Dendritic cell treated with granulocyte-macrophage colony-stimulating factor and Interleukin-4, amounts not matched to agents 40 ng/mL and 50 ng/mL, for 4 days (primary cell): ENCODE results near the gene KCNIP3.

Experiments used
- H3K27ac Mint-ChIP-seq: one replicate; pipeline ENCODE4 v1.8.0; 2022; ENCODE audit warnings: mild to moderate bottlenecking, mixed read lengths
- H3K27me3 Mint-ChIP-seq: one replicate; pipeline ENCODE4 v1.8.0; 2022; ENCODE audit warnings: mild to moderate bottlenecking, mixed read lengths
- H3K36me3 Mint-ChIP-seq: one replicate; pipeline ENCODE4 v1.8.0; 2022; ENCODE audit warnings: low read depth, mixed read lengths
- H3K4me1 Mint-ChIP-seq: one replicate; pipeline ENCODE4 v1.8.0; 2022; ENCODE audit warnings: low read depth, mixed read lengths
- H3K4me3 Mint-ChIP-seq: one replicate; pipeline ENCODE4 v1.8.0; 2022; ENCODE audit warnings: mild to moderate bottlenecking, moderate library complexity, mixed read lengths
- H3K9me3 Mint-ChIP-seq: one replicate; pipeline ENCODE4 v1.8.0; 2022; ENCODE audit warnings: mixed read lengths
- intact Hi-C: fragments of 100-400 bp; cut with micrococcal nuclease; formaldehyde crosslinking; loops from one replicate; pipeline ENCODE4 v1.15.0; 2022

The KCNIP3 gene

DNA sequence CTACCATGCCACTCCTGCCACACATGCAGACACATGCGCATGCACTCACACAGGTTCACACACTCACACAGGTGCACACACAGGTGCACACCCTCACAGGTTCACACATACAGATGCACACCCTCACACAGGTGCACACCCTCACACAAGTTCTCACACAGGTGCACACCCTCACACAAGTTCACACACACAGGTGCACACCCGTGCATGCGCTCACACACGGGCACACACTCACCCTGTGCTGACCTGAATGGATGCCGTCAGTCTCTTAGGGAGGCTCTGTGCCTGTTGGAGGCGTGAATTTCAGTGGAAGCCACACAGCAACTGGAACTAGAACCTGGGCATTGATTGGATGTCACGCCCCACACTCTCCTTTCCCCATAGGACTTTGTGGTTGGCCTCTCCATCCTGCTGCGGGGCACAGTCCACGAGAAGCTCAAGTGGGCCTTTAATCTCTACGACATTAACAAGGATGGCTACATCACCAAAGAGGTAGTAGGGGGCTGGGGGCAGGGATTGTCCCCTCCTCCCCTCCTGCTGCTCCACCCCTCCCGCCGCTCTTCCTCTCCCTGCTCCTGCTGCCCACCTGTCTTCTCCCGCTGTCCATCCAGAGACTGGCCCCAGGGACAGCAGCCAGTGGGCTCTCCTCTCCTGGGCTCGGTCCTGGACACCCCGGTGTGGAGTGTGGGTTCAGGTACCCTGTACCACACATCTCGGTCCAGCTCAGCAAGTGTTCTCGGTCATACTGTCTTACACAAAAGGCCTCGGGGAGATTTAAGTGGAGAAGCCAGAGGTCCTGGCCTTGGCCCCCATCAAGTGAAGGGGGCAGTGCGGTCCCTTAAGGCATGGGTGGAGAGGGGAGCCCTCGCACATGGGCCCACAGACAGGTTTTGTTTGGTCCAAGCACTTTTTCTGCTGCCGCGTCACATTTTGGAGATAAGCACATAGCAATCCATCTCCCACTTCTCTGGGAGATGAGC lies 84.4 kb downstream of the KCNIP3 start:
- no peaks in the 10 kb centered on the region for H3K36me3 Mint-ChIP-seq
- H3K27ac Mint-ChIP-seq: no peak overlapping the region
- no peaks in the 10 kb centered on the region for H3K27me3 Mint-ChIP-seq
- H3K9me3 Mint-ChIP-seq: no peaks in the 10 kb centered on the region
- intact Hi-C loops: no loop called here
- no peak overlapping the region for H3K4me3 Mint-ChIP-seq
- H3K4me1 Mint-ChIP-seq: no peaks in the 10 kb centered on the region

DNA sequence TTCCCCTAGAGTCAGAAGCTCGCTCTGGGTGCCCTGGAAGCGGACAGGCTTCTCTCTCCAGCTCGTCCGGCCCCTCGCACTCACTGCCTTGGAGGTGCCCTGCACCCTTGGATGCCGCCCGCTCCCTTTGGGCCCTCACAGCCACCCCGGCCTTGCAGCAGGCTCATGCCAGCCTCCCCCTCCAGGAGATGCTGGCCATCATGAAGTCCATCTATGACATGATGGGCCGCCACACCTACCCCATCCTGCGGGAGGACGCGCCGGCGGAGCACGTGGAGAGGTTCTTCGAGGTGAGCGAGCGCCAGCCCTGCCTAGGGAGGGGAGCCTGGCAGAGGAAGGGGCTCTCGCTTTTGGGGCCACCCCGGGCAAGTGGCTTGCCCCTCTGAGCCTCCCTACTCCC lies 85.0 kb downstream of the KCNIP3 start:
- Mint-ChIP-seq H3K4me3 (no peak overlapping the region), H3K9me3 (no peaks in the 10 kb centered on the region), H3K4me1 (no peaks in the 10 kb centered on the region), H3K27me3 (no peaks in the 10 kb centered on the region), H3K36me3 (no peaks in the 10 kb centered on the region), H3K27ac (no peak overlapping the region)
- intact Hi-C loops: no loop called here

DNA sequence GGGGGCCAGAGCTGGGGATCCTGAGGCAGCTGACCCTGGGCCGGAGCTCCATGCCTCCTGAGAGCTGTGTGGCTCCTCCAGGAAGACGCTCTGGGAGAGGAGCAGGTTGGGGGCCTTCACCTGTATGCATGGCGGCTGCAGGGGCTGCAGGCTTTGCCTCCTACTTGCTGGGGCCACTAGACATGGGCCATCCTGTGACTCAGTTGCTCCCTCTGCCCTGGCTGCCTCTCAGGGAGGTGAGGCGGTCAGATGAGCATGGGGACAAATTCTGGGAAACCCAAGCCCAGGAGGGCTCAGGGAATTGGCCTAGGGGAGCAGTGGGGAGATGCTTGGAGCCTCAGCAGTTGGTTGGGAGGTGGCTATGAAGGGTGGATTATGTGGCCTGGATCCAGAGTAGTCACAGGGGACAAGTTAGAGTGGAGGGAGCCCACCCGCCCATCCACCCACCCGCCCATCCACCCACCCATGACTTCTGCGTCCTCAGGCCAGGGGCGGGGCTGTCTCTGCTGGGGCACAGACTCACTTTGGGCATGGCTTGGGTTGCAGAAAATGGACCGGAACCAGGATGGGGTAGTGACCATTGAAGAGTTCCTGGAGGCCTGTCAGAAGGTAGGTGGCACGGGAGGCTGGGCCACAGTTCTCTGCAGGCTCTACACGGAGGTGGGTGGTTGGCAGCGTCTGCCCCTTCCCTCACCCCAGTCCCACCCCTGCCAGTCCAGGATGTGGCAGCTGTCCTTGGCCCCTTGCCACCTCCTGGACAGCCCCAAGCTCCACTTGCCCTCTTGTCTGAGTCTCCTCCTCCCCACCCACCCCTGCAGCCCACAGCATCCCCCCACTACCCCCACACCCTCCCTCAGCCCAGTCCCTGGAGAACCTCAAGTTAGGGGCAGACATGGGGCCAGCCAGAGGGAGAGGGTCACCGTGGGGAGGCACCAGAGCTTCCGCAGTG lies 85.8 kb downstream of the KCNIP3 start:
- no peak overlapping the region for H3K4me3 Mint-ChIP-seq
- no peaks in the 10 kb centered on the region for H3K9me3 Mint-ChIP-seq
- H3K4me1 Mint-ChIP-seq: no peaks in the 10 kb centered on the region
- H3K27me3 Mint-ChIP-seq: no peaks in the 10 kb centered on the region
- intact Hi-C loops: no loop called here
- H3K27ac Mint-ChIP-seq: no peak overlapping the region
- no peaks in the 10 kb centered on the region for H3K36me3 Mint-ChIP-seq

DNA sequence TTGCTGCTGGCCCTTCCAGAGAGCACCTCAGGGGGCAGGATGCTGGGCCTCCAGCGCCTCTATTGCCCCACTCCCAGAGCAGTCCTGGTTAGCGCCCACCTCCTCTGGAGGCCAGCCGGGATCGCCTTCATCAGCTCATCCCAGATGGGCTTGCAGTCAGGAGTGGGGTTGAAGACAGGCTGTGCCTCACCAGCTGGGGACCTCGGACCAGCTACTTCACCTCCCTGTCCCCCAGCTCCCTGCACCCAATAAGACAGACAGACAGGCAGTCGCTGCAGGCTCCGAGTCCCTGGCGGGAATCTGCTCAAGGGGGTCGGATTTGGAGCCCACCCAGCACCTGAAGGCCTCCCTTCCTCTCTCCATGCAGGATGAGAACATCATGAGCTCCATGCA lies 86.5 kb downstream of the KCNIP3 start:
- intact Hi-C loops: no loop called here
- H3K4me3 Mint-ChIP-seq: no peak overlapping the region
- no peaks in the 10 kb centered on the region for H3K4me1 Mint-ChIP-seq
- peaks cover 2% of the 10 kb centered on the region for H3K27me3 Mint-ChIP-seq
- no peaks in the 10 kb centered on the region for H3K36me3 Mint-ChIP-seq
- H3K9me3 Mint-ChIP-seq: no peaks in the 10 kb centered on the region
- H3K27ac Mint-ChIP-seq: no peak overlapping the region

DNA sequence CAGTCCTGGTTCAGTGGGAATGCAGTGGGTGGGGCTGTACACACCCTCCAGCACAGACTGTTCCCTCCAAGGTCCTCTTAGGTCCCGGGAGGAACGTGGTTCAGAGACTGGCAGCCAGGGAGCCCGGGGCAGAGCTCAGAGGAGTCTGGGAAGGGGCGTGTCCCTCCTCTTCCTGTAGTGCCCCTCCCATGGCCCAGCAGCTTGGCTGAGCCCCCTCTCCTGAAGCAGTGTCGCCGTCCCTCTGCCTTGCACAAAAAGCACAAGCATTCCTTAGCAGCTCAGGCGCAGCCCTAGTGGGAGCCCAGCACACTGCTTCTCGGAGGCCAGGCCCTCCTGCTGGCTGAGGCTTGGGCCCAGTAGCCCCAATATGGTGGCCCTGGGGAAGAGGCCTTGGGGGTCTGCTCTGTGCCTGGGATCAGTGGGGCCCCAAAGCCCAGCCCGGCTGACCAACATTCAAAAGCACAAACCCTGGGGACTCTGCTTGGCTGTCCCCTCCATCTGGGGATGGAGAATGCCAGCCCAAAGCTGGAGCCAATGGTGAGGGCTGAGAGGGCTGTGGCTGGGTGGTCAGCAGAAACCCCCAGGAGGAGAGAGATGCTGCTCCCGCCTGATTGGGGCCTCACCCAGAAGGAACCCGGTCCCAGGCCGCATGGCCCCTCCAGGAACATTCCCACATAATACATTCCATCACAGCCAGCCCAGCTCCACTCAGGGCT lies 87.9 kb downstream of the KCNIP3 start:
- Mint-ChIP-seq H3K36me3 (no peaks in the 10 kb centered on the region), H3K27me3 (peaks cover 2% of the 10 kb centered on the region), H3K4me3 (no peak overlapping the region), H3K4me1 (peaks cover 5% of the 10 kb centered on the region), H3K9me3 (no peaks in the 10 kb centered on the region), H3K27ac (no peak overlapping the region)
- intact Hi-C loops: no loop called here

GRCh38 chr2:95385570-95385984 lies 88.4 kb downstream of the KCNIP3 start:
- intact Hi-C loops: no loop called here
- no peaks in the 10 kb centered on the region for H3K36me3 Mint-ChIP-seq
- H3K4me1 Mint-ChIP-seq: peaks cover 5% of the 10 kb centered on the region
- peaks cover 2% of the 10 kb centered on the region for H3K27me3 Mint-ChIP-seq
- H3K9me3 Mint-ChIP-seq: no peaks in the 10 kb centered on the region
- no peak overlapping the region for H3K4me3 Mint-ChIP-seq
- H3K27ac Mint-ChIP-seq: no peak overlapping the region

DNA sequence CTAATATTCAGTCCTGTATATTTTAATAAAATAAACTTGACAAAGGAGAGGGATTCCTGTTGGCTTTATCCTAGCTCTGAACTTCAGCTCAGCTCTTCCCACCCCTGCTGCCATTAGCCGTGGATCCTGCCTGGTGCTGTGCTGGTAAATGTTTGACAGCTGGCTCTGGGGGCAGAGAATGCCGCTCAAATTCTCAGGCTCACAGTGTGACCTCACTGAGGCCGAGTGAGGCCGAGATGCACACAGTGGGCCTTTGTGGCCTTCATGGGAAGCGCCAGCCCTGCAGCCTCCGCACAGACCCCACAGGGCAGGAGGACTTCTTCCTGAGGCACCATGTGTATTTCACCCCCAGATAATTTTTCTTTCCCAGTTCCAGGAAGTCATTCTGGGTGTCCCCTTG lies 88.9 kb downstream of the KCNIP3 start:
- no peaks in the 10 kb centered on the region for H3K9me3 Mint-ChIP-seq
- peaks cover 5% of the 10 kb centered on the region for H3K4me1 Mint-ChIP-seq
- H3K4me3 Mint-ChIP-seq: no peak overlapping the region
- no peak overlapping the region for H3K27ac Mint-ChIP-seq
- peaks cover 2% of the 10 kb centered on the region for H3K27me3 Mint-ChIP-seq
- no peaks in the 10 kb centered on the region for H3K36me3 Mint-ChIP-seq
- intact Hi-C loops: no loop called here

DNA sequence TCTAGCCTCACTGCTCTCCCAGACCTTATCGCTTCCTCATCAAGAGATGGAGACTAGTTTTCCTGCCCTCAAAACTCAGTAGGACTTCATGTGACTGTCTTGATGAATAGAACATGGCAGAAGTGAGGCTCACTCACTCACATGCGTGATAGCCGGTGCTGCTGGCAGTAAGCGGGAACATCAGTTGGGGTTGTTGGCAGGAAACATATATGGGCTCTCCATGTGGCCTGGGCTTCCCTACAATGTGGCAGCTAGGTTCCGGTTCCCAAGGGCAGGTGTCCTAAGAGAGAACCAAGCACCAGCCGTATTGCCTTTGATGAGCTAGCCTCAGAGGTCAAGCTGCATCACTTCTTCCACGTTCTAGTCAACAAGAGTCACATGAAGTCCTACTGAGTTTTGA lies 90.2 kb downstream of the KCNIP3 start:
- Mint-ChIP-seq H3K4me3 (no peak overlapping the region), H3K4me1 (peaks cover 5% of the 10 kb centered on the region), H3K27me3 (peaks cover 2% of the 10 kb centered on the region), H3K36me3 (no peaks in the 10 kb centered on the region), H3K9me3 (no peaks in the 10 kb centered on the region), H3K27ac (no peak overlapping the region)
- intact Hi-C loops: no loop called here

DNA sequence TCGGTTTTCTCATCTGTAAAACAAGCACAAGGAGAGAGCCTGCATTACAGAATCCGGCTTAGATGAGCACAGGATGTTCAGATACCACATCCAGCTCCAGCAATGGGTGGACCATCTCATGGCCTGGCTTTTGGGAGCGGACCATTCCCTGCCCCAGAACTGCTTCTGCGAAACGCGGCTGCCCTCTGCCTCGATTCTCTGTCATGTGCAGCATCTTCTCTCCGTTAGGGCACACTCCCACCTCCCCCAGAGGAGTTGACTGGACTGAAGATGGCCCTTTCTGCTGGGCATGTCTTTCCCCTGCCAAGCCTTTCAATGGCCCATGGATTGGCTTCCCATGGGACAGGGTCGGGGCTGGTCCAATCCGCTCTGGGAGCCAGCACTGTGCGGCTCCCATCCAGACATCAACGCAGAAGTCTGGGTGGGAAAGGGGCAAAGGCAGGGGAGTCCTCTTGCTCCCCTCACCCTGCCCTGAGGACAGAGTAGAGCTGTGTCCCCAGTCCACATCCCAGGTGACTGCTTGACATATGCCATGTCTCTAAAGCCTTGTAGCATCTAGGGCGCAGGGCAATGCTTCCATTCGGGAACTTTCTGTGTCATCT lies 91.0 kb downstream of the KCNIP3 start:
- Mint-ChIP-seq H3K4me1 (peaks cover 5% of the 10 kb centered on the region), H3K9me3 (no peaks in the 10 kb centered on the region), H3K4me3 (no peak overlapping the region), H3K27ac (no peak overlapping the region), H3K27me3 (peaks cover 2% of the 10 kb centered on the region), H3K36me3 (no peaks in the 10 kb centered on the region)
- intact Hi-C loops: no loop called here

DNA sequence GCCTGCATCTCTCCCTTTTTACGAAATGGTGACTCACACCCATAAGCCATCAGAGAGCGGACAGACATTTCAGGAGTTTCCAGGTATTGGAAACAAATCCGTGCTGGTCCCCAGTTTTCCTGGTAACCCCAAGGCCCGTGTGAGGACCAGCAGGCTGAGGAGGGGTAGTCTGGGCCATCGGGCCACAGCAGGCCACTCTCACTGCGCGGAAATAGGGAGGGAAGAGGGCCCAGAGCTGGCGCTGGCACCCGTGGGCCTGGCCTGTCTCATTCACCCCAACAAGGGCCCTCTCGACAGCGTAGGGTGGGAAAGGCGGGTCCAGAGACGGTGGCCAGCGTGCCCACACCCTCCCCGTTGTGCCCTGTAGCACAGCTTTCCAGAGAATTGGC lies 91.7 kb downstream of the KCNIP3 start:
- Mint-ChIP-seq H3K27me3 (peaks cover 2% of the 10 kb centered on the region), H3K9me3 (no peaks in the 10 kb centered on the region), H3K4me1 (peaks cover 5% of the 10 kb centered on the region), H3K27ac (no peak overlapping the region), H3K36me3 (no peaks in the 10 kb centered on the region), H3K4me3 (no peak overlapping the region)
- intact Hi-C loops: no loop called here

DNA sequence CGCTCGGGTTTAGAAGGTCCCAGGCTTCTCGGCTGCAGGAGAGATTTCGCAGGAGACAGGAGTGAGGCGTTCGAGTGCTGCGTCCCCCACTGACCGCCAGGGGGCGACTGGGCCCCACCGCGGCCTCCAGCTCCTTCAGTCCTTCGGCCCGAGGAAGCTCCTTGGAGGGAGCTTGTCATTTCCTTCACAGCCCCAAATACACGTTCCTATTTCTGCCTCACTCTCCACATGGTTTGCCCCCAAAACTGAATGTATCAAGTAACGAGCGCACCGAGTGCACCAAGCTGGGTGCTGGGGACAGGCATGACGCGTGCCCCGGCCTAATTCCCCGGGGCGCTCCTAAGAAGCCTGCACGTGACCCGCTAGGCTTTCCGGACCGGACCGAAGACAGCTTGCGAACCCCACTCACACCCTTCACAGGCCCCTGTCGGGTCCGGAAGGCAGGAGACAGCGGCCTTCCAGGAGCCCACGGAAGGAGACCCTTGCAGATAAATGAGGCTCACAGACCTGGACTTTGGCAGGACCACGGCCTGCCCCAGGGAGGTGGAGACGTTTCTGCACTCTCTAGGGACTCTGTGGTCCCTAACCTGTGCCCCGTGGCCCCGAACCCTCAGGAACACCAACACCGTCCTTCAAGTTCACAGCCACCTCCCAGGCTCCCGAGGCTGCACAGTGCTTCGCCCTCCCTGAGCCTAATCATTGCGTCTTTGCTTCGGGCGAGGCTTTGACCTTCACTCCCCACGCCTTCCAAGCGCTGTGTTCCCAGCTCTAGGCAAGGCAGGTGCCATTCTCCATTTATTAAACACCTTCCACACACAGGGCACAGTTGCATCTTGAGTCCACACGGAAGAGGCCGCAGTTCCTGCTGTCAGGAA lies 92.3 kb downstream of the KCNIP3 start:
- Mint-ChIP-seq H3K27ac (no peak overlapping the region), H3K4me3 (no peak overlapping the region), H3K9me3 (no peaks in the 10 kb centered on the region), H3K4me1 (peaks cover 5% of the 10 kb centered on the region), H3K36me3 (no peaks in the 10 kb centered on the region), H3K27me3 (peaks cover 2% of the 10 kb centered on the region)
- intact Hi-C loops: loop anchor here (2.0 kb wide), 1 partner anchor 339 kb away; no protein-coding TSS in a partner anchor

GRCh38 chr2:95390272-95390880 lies 93.2 kb downstream of the KCNIP3 start:
- Mint-ChIP-seq H3K36me3 (no peaks in the 10 kb centered on the region), H3K4me1 (peaks cover 5% of the 10 kb centered on the region), H3K27me3 (peaks cover 2% of the 10 kb centered on the region), H3K9me3 (no peaks in the 10 kb centered on the region), H3K27ac (no peak overlapping the region), H3K4me3 (no peak overlapping the region)
- intact Hi-C loops: loop anchor here (2.0 kb wide), 1 partner anchor 338 kb away; no protein-coding TSS in a partner anchor
